Mucosa of descending colon (tissue), 3 donors: ENCODE measurements around the gene WNK1. TPM values are rescaled to one million over a fixed set of nuclear protein-coding genes. Genes with fewer than 3 reads are reported as not detected.

ENCODE experiments used
- ATAC-seq: fragments of 200-7000 bp; cut with Tn5 transposase; one replicate; pipeline ENCODE4 v1.9.1; 2020; ENCODE audit warnings: mild to moderate bottlenecking, moderate library complexity
- DNase-seq, 3 donors: peaks; one replicate each; pipeline ENCODE4 v3.0.0-alpha.2; 2020
- H3K36me3 ChIP-seq: fragments of 200-600 bp; one replicate; pipeline ENCODE4 v1.8.0; 2021; ENCODE audit warnings: low read depth, mild to moderate bottlenecking
- H3K4me1 ChIP-seq: fragments of 200-600 bp; one replicate; pipeline ENCODE4 v1.8.0; 2021; ENCODE audit warnings: low read depth, mild to moderate bottlenecking
- H3K4me3 ChIP-seq: fragments of 200-600 bp; one replicate; pipeline ENCODE4 v1.8.0; 2021; ENCODE audit warnings: mild to moderate bottlenecking
- H3K9me3 ChIP-seq: fragments of 200-600 bp; one replicate; pipeline ENCODE4 v1.8.0; 2021; ENCODE audit warnings: mild to moderate bottlenecking
- intact Hi-C, 2 donors: fragments of 100-400 bp; cut with DNase I in 1 of 2; cut with micrococcal nuclease in 1 of 2; formaldehyde crosslinking; loops; one replicate each; pipeline versions ENCODE4 v1.11.0 to v1.11.1; 2022; cut with DNase I, micrococcal nuclease
- total RNA-seq, 3 donors: library from RNA; stranded (reverse); fragmentation: NEBNext Ultra II Directional in 2 of 3; extraction: Animal tissue kit (Norgen Biotek cat#: 25700) in 2 of 3; gene quantifications; one replicate each; pipeline versions ENCODE4 v1.2.1 to v1.2.4, GENCODE V29; 2021 to 2023
- TF ChIP-seq, protein P1 (sequence below): fragments of 200-600 bp; IDR thresholded peaks from one replicate; pipeline ENCODE4 v1.8.0; 2022; ENCODE audit warnings: antibody characterized with exemption, mild to moderate bottlenecking
- donor health status: DM: no; HTN: no; CAD: no; lungs with moderate emphysema.
- donor health status: DM: no; HTN: no; CAD: no.
- donor health status: DM: no; HTN: yes; CAD: no.

WNK1 gene
- total RNA-seq, 3 donors from 2014 or later: 84.0 to 155 (median 85.5) TPM

DNA sequence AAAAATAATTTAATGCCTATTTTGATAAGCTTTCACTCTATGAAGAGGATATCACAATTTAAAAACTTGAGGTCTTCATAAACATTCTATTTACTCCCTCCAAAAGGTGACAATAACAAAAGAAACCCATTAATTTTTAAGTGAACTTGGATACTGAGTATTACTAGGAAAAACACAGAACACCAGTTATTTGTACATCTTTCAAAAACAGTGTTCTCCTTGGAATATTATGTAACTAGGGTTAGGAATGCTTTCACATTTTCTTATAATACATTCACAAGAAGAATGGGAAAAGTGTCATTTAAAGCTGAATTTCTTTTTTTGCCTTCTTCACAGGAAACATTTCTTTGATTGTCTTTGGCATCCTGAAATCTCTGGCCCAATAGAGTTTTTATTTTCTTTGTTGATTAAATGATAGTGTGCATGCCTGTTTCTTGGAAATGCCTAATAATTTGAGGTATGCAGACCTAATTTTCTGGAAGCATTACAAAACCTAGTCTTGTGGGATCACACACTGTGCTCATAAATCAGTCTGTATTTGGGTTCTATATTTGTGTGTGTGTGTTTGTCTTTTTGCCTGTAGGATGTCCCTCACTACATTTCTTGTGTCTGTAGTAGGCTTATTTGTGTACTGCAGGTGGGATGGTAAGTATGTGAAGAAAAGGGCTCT is 76.5 kb downstream of the WNK1 start:
- TF ChIP-seq, protein P1, sequence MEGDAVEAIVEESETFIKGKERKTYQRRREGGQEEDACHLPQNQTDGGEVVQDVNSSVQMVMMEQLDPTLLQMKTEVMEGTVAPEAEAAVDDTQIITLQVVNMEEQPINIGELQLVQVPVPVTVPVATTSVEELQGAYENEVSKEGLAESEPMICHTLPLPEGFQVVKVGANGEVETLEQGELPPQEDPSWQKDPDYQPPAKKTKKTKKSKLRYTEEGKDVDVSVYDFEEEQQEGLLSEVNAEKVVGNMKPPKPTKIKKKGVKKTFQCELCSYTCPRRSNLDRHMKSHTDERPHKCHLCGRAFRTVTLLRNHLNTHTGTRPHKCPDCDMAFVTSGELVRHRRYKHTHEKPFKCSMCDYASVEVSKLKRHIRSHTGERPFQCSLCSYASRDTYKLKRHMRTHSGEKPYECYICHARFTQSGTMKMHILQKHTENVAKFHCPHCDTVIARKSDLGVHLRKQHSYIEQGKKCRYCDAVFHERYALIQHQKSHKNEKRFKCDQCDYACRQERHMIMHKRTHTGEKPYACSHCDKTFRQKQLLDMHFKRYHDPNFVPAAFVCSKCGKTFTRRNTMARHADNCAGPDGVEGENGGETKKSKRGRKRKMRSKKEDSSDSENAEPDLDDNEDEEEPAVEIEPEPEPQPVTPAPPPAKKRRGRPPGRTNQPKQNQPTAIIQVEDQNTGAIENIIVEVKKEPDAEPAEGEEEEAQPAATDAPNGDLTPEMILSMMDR: no peak
- intact Hi-C loops: no loop called here
- no peaks in the 10 kb centered on the region for H3K36me3 ChIP-seq
- no peak overlapping the region for H3K4me3 ChIP-seq
- no peaks in the 10 kb centered on the region for H3K9me3 ChIP-seq
- DNase-seq: no peak
- H3K4me1 ChIP-seq: no peaks in the 10 kb centered on the region
- ATAC-seq: no peak

DNA sequence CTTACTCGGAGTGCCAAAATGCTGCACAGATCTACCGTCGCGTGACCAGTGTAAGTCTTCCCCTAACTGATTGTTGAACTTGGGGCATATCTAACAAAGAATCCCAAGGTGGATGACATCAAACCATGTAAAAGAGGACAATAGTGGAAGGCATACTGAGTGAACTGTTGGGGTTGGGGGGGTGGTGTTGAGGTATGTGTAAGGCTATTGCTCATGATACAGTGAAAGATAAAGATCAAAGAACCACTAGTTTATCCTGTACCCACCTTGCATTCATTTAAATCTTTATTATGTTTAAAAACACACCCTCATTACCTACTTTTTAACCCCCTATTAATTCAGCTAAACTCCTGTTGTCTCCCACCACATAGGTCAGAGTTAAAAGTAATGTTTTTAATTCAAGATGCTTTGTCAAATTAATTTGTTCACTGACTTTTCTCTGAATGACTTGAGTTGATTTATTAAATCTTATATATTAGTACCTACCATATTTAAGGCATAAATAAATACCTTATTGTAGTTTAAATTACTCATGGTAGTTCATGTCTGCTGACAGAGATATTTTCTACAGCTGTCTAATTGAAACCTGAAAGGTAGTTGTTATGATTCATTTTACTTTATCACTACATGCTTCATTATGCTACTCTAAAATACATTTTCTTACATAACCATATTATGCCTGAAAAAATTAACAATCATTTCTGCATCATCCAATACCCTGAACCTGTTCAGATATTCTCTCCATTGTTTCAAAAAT is 77.9 kb downstream of the WNK1 start:
- no peak for DNase-seq
- TF ChIP-seq, protein P1: no peak
- no peaks in the 10 kb centered on the region for H3K4me1 ChIP-seq
- no peak overlapping the region for H3K4me3 ChIP-seq
- intact Hi-C loops: no loop called here
- H3K9me3 ChIP-seq: no peaks in the 10 kb centered on the region
- no peak for ATAC-seq
- H3K36me3 ChIP-seq: no peaks in the 10 kb centered on the region

DNA sequence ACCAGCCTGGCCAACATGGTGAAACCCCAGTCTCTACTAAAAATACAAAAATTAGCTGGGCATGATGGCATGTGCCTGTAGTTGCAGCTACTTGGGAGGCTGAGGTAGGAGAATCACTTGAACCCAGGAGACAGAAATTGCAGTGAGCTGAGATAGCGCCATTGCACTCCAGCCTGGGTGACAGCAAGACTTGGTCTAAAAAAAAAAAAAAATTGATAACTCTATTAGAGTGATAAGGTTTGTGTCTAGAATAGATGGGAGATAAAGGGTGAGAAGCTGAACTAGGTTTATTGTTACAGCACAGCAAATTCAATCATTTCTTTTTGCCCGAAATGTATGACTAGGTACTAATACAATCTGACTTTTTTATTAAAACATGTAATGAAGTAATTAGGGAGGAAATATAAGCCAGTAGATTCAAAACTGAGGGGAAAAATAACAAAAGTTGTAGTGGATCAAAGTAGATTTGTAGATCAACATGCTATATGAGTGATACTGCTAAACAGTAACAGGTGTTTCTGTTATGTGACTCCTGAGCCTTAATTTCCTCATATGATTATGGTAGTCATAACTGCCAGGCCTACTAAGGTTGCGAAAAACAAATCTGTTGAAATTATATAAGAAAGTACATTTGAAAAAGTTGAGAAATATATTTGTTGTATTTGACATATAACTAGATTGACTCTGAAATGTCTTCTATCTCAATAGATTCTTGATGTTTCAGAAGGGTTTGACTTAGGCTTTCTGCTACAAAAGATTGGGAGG is 83.6 kb downstream of the WNK1 start:
- DNase-seq (no peak), ATAC-seq (no peak)
- H3K9me3 ChIP-seq: no peaks in the 10 kb centered on the region
- intact Hi-C loops: no loop called here
- TF ChIP-seq, protein P1: no peak
- no peaks in the 10 kb centered on the region for H3K36me3 ChIP-seq
- no peak overlapping the region for H3K4me3 ChIP-seq
- no peaks in the 10 kb centered on the region for H3K4me1 ChIP-seq

DNA sequence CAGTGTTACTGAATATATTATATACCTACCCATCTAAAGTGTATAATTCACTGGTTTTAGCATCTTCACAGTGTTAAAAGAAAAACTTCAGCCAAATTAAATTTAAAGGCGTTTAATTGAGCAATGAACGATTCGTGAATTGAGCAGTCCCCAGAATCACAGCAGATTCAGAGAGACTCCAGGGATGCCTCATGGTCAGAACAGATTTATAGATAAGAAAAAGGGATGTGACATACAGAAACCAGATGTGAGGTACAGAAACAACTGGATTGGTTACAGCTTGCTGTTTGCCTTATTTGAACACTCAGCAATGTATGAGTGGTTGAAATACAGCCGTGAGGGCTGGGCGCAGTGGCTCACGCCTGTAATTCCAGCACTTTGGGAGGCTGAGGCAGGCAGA is 84.6 kb downstream of the WNK1 start:
- TF ChIP-seq, protein P1: no peak
- intact Hi-C loops: no loop called here
- ATAC-seq: no peak

DNA sequence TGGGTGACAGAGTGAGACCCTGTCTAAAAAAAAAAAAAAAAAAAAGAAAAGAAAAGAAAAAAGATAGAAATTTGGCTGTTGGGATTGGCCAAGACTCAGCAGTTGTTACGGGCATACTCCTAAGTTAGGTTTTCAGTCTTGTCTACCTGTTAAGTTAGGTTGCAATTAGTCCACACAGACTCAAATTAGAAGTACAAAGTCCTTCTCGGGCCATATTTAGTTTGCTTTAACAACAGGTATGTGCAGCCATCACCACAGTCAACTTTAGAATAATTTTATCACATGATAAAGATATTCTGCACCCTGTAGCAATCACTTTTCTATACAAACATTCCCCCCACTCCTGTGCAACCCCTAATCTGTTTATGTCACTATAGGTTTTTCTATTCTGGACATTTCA is 85.2 kb downstream of the WNK1 start:
- peak; percentile 70 for ATAC-seq

More for the DNA sequence above, 84.6 kb downstream of the WNK1 start:
- no peaks in the 10 kb centered on the region for H3K9me3 ChIP-seq
- no peak for DNase-seq
- H3K4me1 ChIP-seq: no peaks in the 10 kb centered on the region
- no peak overlapping the region for H3K4me3 ChIP-seq
- H3K36me3 ChIP-seq: no peaks in the 10 kb centered on the region

More for the DNA sequence above, 85.2 kb downstream of the WNK1 start:
- DNase-seq: no peak
- no peaks in the 10 kb centered on the region for H3K9me3 ChIP-seq
- H3K4me1 ChIP-seq: no peaks in the 10 kb centered on the region
- intact Hi-C loops: no loop called here
- H3K4me3 ChIP-seq: no peak overlapping the region
- TF ChIP-seq, protein P1: no peak
- no peaks in the 10 kb centered on the region for H3K36me3 ChIP-seq
